ENCODE results near the gene ARHGAP36.

- TF ChIP-seq CTCF (IDR thresholded peaks at IDR 0.05) (no peak), POLR2A (IDR thresholded peaks at IDR 0.05) (no peak)
These were observed 5.1 kb upstream of the ARHGAP36 start for GRCh38 chrX:131053076-131053475.
